Stimulated activated CD4-positive, alpha-beta T cell treated with anti-CD3 and anti-CD28 coated beads, Interleukin-1b, Interleukin-23, amount 100 ng/mL, for 48 hours (primary cell): ENCODE data around the gene SORBS1.

Experiments
- DNase-seq: peaks from one replicate; pipeline ENCODE4 v3.0.0-alpha.2; 2020

Gene SORBS1

DNA sequence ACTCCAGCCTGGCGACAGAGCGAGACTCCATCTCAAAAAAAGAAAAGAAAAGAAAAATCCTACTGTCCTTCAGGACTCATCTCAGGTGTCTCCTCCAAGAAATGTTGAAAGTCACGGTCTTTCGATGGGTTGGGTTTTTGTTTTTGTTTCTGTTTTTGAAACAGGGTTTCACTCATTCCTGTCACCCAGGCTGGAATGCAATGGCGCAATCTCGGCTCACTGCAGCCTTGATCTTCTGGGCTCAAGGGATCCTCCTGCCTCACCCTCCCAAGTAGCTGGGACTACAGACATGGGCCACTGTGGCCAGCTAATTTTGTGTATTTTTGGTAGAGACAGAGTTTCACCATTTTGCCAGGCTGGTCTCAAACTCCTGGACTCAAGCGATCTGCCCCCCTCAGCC is 3.1 kb upstream of the SORBS1 start:
- DNase-seq: no peak

DNA sequence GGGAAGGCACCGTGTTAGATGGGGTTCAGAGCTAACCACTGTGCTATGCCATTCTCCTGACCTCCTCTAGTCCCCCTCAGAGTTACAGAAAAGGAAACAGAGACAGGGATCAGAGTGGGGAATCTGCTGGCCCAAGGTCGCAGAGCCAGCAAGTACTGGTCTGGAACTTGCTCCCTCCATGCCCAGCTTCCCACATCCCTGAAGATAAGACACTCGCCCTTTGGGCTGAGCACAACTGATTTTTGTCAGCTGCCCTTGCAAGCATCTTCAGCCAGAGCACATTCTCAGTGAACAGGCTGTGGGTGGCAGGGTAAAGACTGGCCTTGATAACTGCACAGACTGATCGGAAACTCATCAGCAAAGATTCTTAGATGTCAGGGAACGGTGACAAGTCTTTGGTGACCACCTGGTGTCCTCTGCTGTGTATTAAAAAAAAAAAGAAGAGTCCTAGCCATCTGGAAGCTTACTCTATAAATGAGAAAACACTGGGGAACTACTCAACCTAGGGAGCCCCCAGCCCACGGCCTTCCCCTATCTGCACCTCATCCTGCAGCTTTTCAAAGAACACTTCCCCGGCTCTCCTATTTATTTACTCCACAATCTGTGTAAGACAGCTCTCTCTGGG is 1.3 kb upstream of the SORBS1 start:
- no peak for DNase-seq

- no peak for DNase-seq
Measured at GRCh38 chr10:95561864-95562177, 650 bp upstream of the SORBS1 start.

DNA sequence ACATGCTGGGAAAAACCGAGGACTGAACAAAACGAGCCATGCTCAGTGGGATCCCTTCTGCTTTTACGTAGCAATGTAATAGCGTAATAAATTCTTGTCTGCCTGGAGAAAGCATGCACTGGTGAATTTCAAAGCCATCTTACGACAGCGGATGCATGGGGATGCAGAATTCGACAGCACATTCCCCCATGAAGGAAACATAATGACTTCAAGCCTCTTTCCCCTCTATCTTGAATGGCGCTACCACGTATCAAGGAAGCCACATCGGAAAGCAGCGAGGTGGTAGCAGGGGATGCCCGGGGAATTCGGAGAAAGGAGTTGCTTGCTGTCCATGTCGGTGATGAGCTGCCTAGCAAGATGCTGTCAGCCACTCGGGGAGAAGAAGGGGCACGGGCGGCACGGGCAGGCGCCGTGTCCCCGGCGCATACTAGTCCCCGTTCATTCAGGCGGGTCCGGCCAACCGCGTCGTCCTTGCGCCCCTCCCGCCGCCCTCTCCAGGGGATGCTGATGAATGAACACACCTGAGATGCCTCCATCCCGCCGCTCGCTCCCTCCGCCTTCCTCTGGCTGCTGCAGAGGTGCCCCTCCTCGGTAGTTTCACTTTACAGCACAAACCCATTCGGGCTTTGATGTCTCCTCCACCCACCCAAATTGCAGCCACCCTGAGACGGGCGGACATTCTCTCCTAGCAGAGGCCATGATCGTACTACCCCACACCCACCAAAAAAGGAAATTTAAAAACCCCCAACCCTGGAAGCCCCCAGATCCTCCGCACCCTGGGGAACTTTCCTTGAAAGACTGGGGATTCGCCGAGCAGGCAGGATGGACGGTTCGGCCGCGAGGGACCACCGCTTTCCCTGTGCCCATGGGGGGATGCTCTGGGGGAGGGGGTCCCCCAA is 644 bp downstream of the SORBS1 start:
- DNase-seq: peak; percentile 22

- no peak for DNase-seq
Measured at GRCh38 chr10:95559896-95560277, 1.3 kb downstream of the SORBS1 start.

DNA sequence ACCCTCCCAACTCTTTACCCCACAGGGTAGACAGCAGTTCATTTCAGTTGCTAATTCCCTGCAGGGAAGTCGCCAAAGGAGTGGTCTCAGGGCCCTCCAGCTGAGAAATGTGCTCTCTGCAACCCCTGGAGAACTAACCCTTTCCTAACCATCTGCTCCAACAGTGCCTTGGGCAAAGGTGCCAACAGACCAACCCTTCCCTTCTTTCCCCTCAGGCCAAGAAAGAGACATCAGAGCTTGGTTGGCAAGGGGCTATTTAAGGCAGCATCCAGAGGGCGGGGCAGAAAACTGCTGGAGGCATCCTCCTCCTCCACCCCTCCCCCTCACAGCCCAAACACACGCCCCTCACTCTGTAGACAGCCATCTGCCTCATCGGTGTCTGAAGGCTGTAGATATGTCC is 1.7 kb downstream of the SORBS1 start:
- no peak for DNase-seq

DNA sequence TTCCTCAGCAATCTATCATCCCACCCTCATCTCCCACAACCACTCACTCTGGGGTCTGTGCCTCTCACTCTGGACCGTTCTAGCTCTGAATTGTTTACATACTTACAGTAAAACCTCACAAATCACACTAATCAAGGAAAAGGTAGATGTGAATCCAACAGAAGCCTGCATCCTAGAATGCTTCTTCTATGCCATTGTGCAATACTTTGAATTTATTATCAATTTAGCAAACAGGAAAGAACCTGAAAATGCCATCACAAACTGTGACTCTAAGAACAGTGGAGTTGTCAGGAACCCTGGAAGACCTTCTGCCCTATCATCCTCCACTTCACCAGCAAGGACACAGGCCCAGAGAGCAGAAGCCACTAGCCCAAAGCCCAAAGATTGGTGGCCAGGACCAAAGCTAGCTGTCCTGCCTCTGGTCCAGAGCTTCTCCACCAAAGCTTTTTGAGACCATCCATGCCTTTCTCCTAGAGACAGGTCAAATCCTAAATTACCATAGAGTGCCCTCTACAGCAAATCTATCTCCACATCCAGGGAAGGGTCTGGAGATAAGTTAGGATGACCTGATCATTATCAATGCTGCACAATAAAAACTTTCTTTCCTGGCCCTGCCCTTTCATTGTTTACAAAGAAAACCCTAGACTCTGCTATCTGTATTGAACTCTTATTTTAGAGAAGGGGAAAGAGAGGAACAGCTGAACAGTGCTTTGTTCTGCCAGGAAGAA is 2.4 kb downstream of the SORBS1 start:
- DNase-seq: no peak

- DNase-seq: no peak
Measured at GRCh38 chr10:95556994-95557767, 4.0 kb downstream of the SORBS1 start.

DNA sequence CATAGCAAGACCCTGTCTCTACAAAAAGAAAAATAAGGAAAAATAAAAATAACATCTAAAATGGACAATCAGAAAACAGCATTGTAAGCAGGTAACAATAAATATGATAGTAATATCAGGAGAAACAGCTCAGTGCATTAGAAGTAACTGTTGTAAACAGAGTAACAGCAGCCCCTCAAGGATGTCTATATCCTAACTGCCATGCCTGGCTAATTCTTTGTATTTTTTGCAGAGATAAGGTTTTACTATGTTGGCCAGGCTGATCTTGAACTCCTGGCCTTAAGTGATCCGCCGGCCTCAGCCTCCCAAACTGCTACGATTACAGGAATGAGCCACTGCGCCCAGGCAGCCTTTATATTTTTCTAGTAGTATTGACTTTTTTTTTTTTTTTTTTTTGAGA is 7.5 kb downstream of the SORBS1 start:
- no peak for DNase-seq

DNA sequence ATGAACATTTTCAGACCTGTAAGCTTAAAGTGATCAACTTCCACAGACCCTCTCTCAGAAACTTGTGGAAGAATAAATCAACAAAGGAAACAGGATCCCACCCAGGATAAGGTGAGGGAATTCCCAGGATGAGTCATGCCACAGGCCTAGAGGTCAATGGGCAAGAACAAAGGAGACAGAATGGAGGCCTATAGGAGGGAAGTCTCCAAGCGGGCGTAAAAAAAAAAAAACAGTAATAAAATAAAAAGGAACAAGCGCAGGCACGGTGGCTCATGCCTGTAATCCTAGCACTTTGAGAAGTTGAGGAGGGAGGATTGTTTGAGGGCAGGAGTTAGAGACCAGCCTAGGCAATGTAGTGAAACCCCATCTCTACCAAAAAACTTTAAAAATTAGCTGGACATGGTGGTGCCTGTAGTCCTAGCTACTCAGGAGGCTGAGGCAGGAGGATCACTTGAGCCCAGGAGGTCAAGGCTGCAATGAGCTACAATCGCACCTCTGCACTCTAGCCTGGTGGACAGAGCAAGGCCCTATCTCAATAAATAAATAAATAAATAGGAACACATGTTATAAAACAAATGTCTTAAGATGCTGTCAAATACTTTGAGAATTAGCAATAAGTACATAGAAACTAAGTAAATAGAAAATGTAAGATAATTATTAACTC is 8.4 kb downstream of the SORBS1 start:
- no peak for DNase-seq

DNA sequence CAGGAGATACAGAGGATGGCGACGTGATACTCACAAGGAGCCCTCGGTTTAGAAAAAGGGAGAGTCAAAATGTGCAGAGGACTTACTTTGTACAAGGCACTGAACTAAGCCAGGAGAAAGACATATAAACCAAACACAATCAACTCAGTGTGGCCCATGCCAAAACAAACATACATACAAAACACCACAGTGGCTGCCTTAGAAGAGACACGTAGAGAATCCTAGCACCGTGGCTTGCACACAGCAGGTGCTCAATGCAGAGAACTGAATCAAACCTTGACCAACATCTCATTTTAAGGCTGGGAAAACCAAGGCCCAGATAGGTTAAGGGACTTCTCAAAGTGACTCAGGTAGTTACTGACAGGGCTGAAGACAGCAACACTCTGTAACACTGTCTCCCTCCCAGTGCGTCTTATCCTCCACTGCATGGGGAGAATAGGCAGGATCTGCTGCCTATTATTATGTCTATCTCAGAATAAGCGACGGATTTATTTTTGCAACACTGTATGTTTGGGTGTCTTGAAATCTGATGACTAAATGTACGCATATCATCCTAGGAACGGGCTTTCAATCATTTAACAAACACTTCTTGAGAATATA is 11.0 kb downstream of the SORBS1 start:
- no peak for DNase-seq

- no peak for DNase-seq
Measured at GRCh38 chr10:95547791-95548435, 13.3 kb downstream of the SORBS1 start.

DNA sequence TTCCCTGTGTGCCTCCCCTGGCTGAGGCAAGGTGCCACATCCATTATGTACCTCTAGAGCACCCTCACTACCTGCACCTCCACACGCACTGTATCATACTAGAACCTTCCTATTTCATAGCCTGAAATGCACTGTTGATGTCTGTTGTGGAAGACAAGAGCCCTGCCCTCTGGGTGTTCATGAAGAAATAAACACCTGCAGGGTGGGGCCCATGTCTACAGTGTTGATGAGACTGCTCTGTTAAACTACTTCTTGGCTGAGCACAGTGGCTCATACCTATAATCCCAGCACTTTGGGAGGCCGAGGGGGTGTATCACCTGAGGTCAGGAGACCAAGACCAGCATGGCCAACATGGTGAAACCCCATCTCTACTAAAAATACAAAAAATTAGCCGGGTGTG is 14.0 kb downstream of the SORBS1 start:
- no peak for DNase-seq

DNA sequence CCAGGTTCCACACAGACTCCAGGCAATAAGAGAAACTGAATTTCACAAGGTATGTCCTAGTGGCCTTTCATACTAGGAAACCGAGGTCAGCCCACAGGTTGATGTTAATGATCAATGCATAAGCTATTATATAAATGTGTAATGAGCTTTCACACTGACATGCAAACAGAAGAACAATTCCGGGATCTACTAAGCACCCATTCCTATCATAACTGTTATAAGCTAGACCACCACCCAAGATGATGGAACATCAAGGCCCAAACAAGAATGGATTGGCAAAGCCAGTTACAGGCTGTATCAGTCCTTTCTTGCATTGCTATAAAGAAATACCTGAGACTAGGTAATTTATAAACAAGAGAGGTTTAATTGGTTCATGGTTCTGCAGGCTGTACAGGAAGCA is 15.2 kb downstream of the SORBS1 start:
- no peak for DNase-seq

- DNase-seq: no peak
Measured at GRCh38 chr10:95544783-95545500, 16.2 kb downstream of the SORBS1 start.

DNA sequence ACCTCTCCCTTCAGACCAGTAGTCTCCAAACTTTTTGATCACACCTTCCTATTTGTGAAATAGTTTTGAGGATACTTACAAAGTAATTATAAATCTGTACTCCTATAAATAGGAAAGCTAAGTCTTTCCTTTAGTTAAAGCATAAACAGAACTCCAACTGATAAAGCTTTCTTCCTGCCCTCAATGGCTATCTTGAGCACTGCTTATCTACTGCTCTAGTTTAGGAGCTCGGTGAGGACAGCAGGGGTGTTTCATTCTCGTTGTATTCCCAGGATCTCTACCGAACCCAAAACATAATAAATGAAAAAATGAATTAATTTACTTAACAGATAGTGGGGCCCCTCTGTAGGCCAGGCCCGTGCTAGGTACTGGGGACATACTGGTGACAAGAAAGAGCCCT is 17.7 kb downstream of the SORBS1 start:
- DNase-seq: no peak

DNA sequence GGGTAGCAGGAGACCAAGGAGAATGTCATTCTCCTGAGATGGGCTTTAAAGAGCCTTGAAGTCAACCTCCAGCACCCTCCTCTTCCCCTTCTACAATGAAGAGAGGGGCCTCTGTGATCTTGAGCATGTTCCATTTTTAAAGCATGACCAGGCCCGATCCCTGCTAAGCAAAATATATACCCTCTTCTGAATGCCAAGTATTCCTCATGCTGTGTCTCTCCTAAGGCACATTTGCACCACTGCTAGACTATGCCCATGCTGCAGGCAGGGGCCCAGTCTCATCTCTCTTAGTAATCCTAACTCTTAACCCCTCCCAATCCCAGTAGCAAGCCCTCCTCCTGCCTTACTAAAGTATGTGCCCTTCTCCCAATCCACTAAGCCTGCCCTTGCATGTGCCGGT is 18.4 kb downstream of the SORBS1 start:
- DNase-seq: no peak

GRCh38 chr10:95542330-95542729 is 18.8 kb downstream of the SORBS1 start:
- DNase-seq: no peak

DNA sequence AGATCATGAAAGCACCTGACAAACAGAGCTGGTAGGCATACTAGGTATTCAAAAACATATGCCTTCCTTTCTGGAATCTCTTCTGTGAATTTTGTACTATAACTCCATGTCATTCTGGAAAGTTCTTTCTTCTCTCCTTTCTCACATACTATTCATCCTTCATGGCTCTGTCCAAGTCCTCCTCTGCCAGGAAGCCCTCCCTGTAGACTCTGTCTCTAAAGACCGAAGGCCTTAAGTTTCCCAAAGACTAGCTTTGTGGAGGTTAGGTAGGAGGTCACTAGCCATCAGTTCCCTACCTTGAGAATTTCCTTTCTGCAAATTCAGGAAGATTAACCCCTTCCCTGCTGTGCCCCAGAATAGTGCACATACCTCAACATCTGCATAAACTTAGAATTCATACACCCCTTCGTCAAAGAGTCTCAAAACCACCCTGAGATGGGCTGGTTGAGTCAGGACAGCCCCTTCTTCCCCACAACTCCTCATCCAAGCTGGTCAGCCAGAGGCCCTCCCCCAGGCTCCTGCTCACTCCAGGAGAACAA is 20.6 kb downstream of the SORBS1 start:
- DNase-seq: no peak

DNA sequence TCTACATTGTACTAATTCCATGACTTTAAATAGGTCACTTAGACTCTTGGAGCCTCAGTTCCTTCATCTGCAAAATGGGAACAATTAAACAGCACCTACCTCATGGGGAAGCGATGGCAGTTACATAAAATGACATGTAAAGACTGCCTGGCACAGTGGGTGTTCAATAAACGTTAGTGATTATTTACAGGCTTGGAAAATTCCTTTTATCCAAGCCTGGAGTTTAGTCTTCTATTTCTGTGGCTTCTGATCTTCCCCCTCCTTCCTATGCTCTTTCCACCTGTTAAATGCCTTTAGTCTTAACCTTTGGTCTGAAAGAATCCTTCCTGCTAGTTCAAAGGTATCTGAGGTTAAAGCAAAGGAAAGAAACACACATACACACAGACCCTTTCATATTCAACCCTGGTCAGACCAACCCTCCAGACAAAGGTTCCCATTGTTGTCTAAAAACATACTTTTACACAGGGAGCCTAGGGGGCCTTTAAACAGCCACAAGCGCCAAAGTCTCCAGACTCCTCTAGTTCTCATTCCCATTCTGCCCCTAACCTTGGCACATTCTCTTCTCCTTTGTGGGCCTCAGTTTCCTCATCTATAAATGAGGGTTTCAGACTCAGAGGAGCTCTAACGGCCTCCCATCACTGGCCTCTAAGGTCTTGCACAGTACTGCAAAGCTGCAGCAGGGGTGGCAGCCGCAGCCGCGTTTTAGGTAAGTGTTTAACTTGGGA is 21.4 kb downstream of the SORBS1 start:
- no peak for DNase-seq
